SK-N-SH (cell line): ENCODE results near the gene ARHGEF17.

ENCODE experiments used
- EP300 ChIP-seq, 2 experiments: IDR thresholded peaks; 2 replicates each; pipeline versions ENCODE4 v1.4.0 to v1.6.1; 2012; ENCODE audit warnings: borderline replicate concordance in 1 of 2, low read depth in 1 of 2, low read length in 1 of 2
- EZH2phosphoT487 ChIP-seq: fragments of 200-600 bp; sonication (generic); IDR thresholded peaks from 2 replicates; pipeline ENCODE4 v1.6.1; 2017; ENCODE audit warnings: low read depth, mixed run types, mild to moderate bottlenecking, antibody characterized with exemption, moderate library complexity, borderline replicate concordance
- FOXJ3 ChIP-seq: sonication (generic); formaldehyde crosslinking; IDR thresholded peaks from 2 replicates; pipeline ENCODE4 v1.5.1; 2020; ENCODE audit warnings: mild to moderate bottlenecking, missing genetic modification reagents
- FOXM1 ChIP-seq: IDR thresholded peaks from 2 replicates; pipeline ENCODE4 v1.4.0; 2012; ENCODE audit warnings: low read depth, mild to moderate bottlenecking
- RXRA ChIP-seq: IDR thresholded peaks from 2 replicates; pipeline ENCODE4 v1.4.0; 2012; ENCODE audit warnings: low read depth, mild to moderate bottlenecking, borderline replicate concordance
- SMC3 ChIP-seq: IDR thresholded peaks from 2 replicates; pipeline ENCODE4 v1.6.1; 2012; ENCODE audit warnings: low read depth, low read length, improper control_type of control experiment
- TAF1 ChIP-seq: IDR thresholded peaks from 2 replicates; pipeline ENCODE4 v1.6.1; 2012; ENCODE audit warnings: low read depth, mild to moderate bottlenecking, low read length, moderate library complexity, borderline replicate concordance

- TF ChIP-seq FOXJ3: no peak
- TF ChIP-seq SMC3: no peak
- no peak for TF ChIP-seq TAF1
- TF ChIP-seq FOXM1: no peak
- no peak for TF ChIP-seq EZH2phosphoT487
- no peak for TF ChIP-seq RXRA
- TF ChIP-seq EP300 (IDR thresholded peaks at IDR 0.05; ENCODE audit: borderline replicate concordance in 1 of 2, low read depth in 1 of 2, low read length in 1 of 2): peak in 1 of 2 experiments; percentile 37; a peak in 1 of 4 replicates
These were observed 34.7 kb upstream of the ARHGEF17 start for GRCh38 chr11:73273222-73273895.
